K562 (cell line): ENCODE measurements around the gene COX4I2. TPM values are rescaled to one million over a fixed set of nuclear protein-coding genes. Genes with fewer than 3 reads are reported as not detected.
A peak's percentile ranks its signal among the peaks of the same experiment; 100 is the strongest.

Source experiments
- CGGBP1 ChIP-seq: fragments of 250-450 bp; sonication (Bioruptor Pico); IDR thresholded peaks from 2 replicates; pipeline ENCODE4 v1.9.0; 2021; ENCODE audit warnings: mild to moderate bottlenecking
- CREB3 ChIP-seq: fragments of 450-650 bp; conservative IDR thresholded peaks from 2 replicates; pipeline ENCODE4 v1.6.1; 2016; ENCODE audit warnings: missing genetic modification characterization, low read depth, mild to moderate bottlenecking, missing compliant biosample characterization, moderate library complexity
- E2F5 ChIP-seq: sonication (generic); formaldehyde crosslinking; IDR thresholded peaks from 2 replicates; pipeline ENCODE4 v1.8.0; 2022; ENCODE audit warnings: mild to moderate bottlenecking, missing genetic modification reagents
- EP300 ChIP-seq: IDR thresholded peaks from 2 replicates; pipeline ENCODE4 v1.6.1; 2012; ENCODE audit warnings: low read length, improper control_type of control experiment
- FOSL1 ChIP-seq: fragments of 200-800 bp; sonication (Bioruptor generic); conservative IDR thresholded peaks from 2 replicates; pipeline ENCODE4 v1.6.1; 2016; ENCODE audit warnings: missing genetic modification characterization, missing compliant biosample characterization
- ILK ChIP-seq: fragments of 450-650 bp; IDR thresholded peaks from 2 replicates; pipeline ENCODE4 v1.6.1; 2016; ENCODE audit warnings: missing genetic modification characterization, low read depth, mild to moderate bottlenecking, missing compliant biosample characterization, moderate library complexity, borderline replicate concordance
- L3MBTL2 ChIP-seq: fragments of 450-650 bp; IDR thresholded peaks from 2 replicates; pipeline ENCODE4 v1.6.1; 2016; ENCODE audit warnings: mild to moderate bottlenecking, moderate library complexity
- MAX ChIP-seq: sonication (generic); formaldehyde crosslinking; IDR thresholded peaks from 2 replicates; pipeline ENCODE4 v1.9.0; 2022; ENCODE audit warnings: mild to moderate bottlenecking, missing genetic modification reagents
- NCOA2 ChIP-seq, 2 experiments: fragments of 450-650 bp; IDR thresholded peaks; 2 replicates each; pipeline ENCODE4 v1.6.1; 2018; ENCODE audit warnings: mild to moderate bottlenecking in 2 of 2, moderate library complexity in 1 of 2; ENCODE audit not compliant: partially characterized antibody in 2 of 2
- NR2F6 ChIP-seq: fragments of 450-650 bp; formaldehyde crosslinking; IDR thresholded peaks from 2 replicates; pipeline ENCODE4 v1.4.0; 2020; ENCODE audit warnings: mild to moderate bottlenecking
- SMAD4 ChIP-seq: fragments of 250-450 bp; sonication (Bioruptor Pico); conservative IDR thresholded peaks from 2 replicates; pipeline ENCODE4 v1.8.0; 2021; ENCODE audit warnings: inconsistent platforms, mild to moderate bottlenecking, moderate library complexity
- SNIP1 ChIP-seq: fragments of 450-650 bp; IDR thresholded peaks from 2 replicates; pipeline ENCODE4 v1.7.1; 2017; ENCODE audit warnings: low read depth, mild to moderate bottlenecking
- SP2 ChIP-seq: IDR thresholded peaks from 2 replicates; pipeline ENCODE4 v1.6.1; 2011; ENCODE audit warnings: mild to moderate bottlenecking, low read depth, low read length, moderate library complexity; ENCODE audit not compliant: poor library complexity, severe bottlenecking; ENCODE audit errors: extremely low read depth
- U2AF2 ChIP-seq: fragments of 200-400 bp; formaldehyde crosslinking; optimal IDR thresholded peaks from 2 replicates; pipeline ENCODE3; 2017; ENCODE audit warnings: low read depth, mild to moderate bottlenecking, low read length
- ZFP36 ChIP-seq: fragments of 150-350 bp; IDR thresholded peaks from 2 replicates; pipeline ENCODE4 v1.6.1; 2018; ENCODE audit warnings: low read length, low read depth; ENCODE audit not compliant: partially characterized antibody
- ZNF133 ChIP-seq: fragments of 250-450 bp; sonication (Bioruptor Pico); IDR thresholded peaks from 2 replicates; pipeline ENCODE4 v1.4.0; 2020; ENCODE audit warnings: mild to moderate bottlenecking
- ZNF395 ChIP-seq: fragments of 200-800 bp; sonication (Bioruptor generic); IDR thresholded peaks from 2 replicates; pipeline ENCODE4 v1.6.1; 2017; ENCODE audit warnings: missing genetic modification characterization, missing compliant biosample characterization
- ZNF445 ChIP-seq: fragments of 250-450 bp; sonication (Bioruptor Pico); IDR thresholded peaks from 2 replicates; pipeline ENCODE4 v1.4.0; 2020; ENCODE audit warnings: low read depth, mild to moderate bottlenecking, moderate library complexity
- ZNF77 ChIP-seq: fragments of 250-450 bp; sonication (Bioruptor Pico); IDR thresholded peaks from 2 replicates; pipeline ENCODE4 v1.5.0; 2020
- polyA plus RNA-seq, 8 experiments: library from polyadenylated mRNA; depleted of rRNA in 4 of 8; stranded (reverse) in 5 of 8; unstranded in 3 of 8; fragments of >200 nt; fragmentation: Nextera tagmentation in 2 of 8; fragmentation: Illumina TruSeq in 1 of 8; extraction: Ambion mirVana in 2 of 8; extraction: Trizol in 1 of 8; gene quantifications; 2 replicates each; pipeline versions ENCODE4 v1.2.1 to v1.2.3, GENCODE V29; 2011 to 2014; ENCODE audit warnings: inconsistent platforms in 1 of 8, missing spikeins in 1 of 8
- total RNA-seq, 7 experiments: library from RNA; depleted of rRNA in 6 of 7; stranded (reverse); fragments of >200 nt in 6 of 7; fragmentation: Illumina TruSeq in 2 of 7; extraction: Trizol in 2 of 7; gene quantifications; 2 replicates each; pipeline versions ENCODE4 v1.2.1 to v1.2.3, GENCODE V29; 2011 to 2021; ENCODE audit warnings: low replicate concordance in 1 of 7

Gene COX4I2
- total and polyA plus RNA-seq, 9 of the 15 experiments (the other 6 are each of a cell fraction or from before 2014, with no cell fraction given): not detected

- TF ChIP-seq MAX (CRISPR knock-in tag): no peak
- no peak for TF ChIP-seq E2F5 (CRISPR knock-in tag)
- TF ChIP-seq CREB3 (tag): peak; percentile 79
- no peak for TF ChIP-seq SNIP1
- no peak for TF ChIP-seq NR2F6 (CRISPR knock-in tag)
- peak; percentile 95 for TF ChIP-seq EP300
- TF ChIP-seq CGGBP1 (CRISPR knock-in tag): no peak
- TF ChIP-seq ZFP36: no peak
- peak; percentile 44 for TF ChIP-seq L3MBTL2
- peak; percentile 87; the same call in 1 of the 2 replicates for TF ChIP-seq SMAD4 (CRISPR knock-in tag)
- peak; percentile 74 for TF ChIP-seq ZNF395
- no peak; the same call in 1 of the 2 replicates for TF ChIP-seq ZNF133
- TF ChIP-seq ZNF77 (CRISPR knock-in tag): no peak
- no peak for TF ChIP-seq NCOA2 (IDR thresholded peaks at IDR 0.05; ENCODE audit: partially characterized antibody in 2 of 2)
- no peak for TF ChIP-seq U2AF2
- no peak for TF ChIP-seq SP2
- peak; percentile 36 for TF ChIP-seq ZNF445
- peak; percentile 74; the same call in 1 of the 2 replicates for TF ChIP-seq FOSL1 (tag)
- TF ChIP-seq ILK (tag): peak; percentile 11; the same call in 1 of the 2 replicates
These were observed 37.4 kb downstream of the COX4I2 start (continued) for GRCh38 chr20:31674895-31675827.
